NCI-H2107 (cell line): Measurements from ENCODE around the gene EVPL.
"Not testable (repeated sequence)": the region's sequence is repeated elsewhere in the genome, so short reads cannot be mapped to it uniquely, and the experiment has no call there.

ENCODE experiments used
- DNase-seq: peaks from one replicate; lab custom pipeline; 2025; lab: John Stamatoyannopoulos, UW

The EVPL gene

DNA sequence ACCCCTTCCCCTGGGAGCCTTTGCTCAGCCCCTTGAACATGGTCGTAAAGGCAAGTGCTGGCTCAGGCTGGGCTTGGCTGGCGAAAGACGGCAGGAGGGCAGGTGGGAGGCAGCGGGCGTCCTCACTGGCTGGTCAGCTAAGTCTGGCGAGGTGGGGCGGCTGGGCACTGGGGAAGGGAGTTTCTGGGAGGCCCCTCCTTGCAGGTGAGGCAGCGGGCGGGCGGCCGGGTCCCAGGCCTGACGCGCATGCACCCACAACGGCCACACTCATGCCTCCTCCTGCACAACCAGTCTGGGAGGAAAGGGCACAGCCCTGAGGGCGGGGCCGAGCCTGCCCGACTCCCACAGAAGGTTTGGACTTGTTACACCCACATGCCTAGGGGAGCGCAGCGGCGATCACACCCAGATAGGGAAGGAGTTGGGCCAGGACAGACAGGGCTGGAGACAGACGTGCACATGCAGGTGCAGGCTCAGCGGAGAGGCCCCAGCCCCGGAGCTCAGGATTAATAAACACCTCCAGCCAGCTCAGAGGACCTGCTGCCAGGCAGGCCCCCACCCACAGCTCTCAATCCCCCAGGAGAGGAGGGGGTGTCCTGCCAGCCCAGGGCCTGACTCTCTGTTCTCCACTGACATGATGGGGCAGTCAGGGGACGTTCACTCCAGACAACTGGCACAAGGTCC is at the start of gene EVPL:
TSS of gene EVPL (minus strand) at position 148 of the 681 bp plus-strand sequence. CDS start at position 40, 108 bp downstream.
- DNase-seq, result no peak

DNA sequence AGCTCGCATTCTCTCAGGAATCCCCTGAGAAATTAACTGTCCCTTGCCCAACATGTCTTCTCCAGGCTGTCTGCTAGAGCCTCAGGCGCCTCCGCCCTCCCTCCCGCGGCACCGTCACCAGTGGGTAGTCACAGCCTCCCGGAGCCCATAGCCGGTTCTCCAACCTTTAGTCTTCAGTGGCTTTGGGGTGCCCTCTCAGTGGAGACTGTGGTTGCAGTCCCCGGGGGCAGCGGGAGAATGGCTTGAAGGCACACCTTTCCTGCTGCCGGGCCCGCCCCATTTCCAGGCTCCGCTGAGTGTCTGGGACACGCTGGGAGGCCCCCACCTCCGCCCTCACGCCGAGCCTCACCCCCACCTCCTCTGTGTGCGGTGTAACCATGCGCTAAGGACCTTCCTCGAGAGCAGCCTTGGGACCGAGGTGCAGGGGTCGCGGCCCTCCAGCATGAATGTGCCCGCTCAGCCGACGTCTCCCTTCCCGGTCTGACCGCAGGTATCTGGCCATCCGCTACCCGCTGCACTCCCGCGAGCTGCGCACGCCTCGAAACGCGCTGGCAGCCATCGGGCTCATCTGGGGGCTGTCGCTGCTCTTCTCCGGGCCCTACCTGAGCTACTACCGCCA is 49.1 kb upstream of the EVPL start:
- no peak for DNase-seq

- DNase-seq, result no peak
These were observed 48.4 kb upstream of the EVPL start for GRCh38 chr17:76075364-76076145.

GRCh38 chr17:76074390-76075363 is 47.6 kb upstream of the EVPL start, which contains the start of gene GALR2:
Gene GALR2, plus strand, starts transcription at chr17:76074781. Its CDS starts 103 bp downstream, at chr17:76074884.
- DNase-seq, result no peak

- peak; percentile 66 for DNase-seq
These were observed 45.2 kb upstream of the EVPL start, which contains the start of gene SRP68 for GRCh38 chr17:76072148-76072858. Gene SRP68, minus strand, starts transcription at chr17:76072517. Its CDS starts 26 bp downstream, at chr17:76072491.

DNA sequence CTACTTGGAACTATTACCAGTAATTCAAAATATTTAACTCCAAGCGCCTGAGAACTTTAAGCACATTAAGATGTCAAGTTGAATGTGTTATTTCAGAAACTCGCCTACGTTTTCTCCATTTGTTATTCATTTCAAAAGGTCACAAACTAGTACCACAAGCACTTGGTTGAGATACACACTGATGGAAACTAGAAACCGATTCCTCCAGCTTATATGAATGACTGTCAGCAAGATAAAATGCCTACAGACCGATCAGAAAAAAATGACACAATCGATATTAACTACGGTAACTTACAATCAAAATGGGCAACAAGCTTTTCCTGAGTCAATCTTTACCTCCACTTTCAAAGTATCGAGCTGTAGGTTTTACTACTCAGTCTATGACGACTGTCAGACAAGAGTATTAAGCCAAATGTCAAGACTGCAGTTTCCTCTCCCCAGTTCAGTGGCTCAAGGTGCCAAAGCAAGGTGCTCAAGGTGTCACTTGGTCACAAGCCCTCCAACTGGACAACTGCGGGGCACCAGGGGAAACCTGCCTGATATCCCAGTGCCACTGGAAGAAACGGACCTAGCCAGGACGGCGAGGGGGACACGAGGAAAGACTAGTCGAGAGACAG is 44.5 kb upstream of the EVPL start:
- no peak for DNase-seq

DNA sequence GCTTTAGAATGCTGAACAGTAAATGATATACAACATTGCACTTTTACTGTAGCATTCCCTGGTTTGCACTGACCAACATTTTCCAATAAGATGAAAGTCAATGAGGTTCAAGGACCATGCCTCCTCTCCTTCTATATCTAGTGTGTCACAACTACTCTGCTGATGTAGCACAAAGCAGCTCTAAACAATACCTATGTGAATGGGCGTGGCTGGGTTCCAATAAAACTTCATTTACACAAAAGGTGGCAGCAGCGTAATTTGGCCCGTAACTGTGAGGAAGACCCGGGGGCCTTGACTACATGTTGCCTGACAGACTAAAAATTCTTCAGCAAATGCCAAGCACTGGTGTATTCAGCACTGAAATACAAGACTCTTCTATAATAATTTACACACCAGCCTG is 38.7 kb upstream of the EVPL start:
- no peak for DNase-seq

GRCh38 chr17:76063875-76064546 is 36.9 kb upstream of the EVPL start:
- no peak for DNase-seq

DNA sequence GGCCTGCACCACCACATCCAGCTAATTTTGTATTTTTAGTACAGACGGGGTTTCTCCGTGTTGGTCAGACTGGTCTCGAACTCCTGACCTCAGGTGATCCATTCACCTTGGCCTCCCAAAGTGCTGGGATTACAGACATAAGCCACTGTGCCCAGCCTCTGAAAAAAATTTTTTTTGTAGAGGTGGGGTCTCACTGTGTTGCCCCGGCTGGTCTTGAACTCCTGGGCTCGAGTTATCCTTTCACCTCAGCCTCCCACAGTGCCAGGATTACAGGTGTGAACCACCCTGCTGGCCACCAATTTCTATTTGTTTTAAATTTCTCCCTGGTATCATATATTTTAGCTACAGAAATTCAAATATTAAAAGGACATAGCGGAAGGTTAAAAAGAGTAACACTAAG is 31.2 kb upstream of the EVPL start:
- not testable (repeated sequence) for DNase-seq

GRCh38 chr17:76056882-76057281 is 29.8 kb upstream of the EVPL start:
- no peak for DNase-seq

GRCh38 chr17:76054112-76054476 is 27.0 kb upstream of the EVPL start:
- DNase-seq, result no peak

GRCh38 chr17:76053246-76054111 is 26.4 kb upstream of the EVPL start:
- DNase-seq, result no peak

DNA sequence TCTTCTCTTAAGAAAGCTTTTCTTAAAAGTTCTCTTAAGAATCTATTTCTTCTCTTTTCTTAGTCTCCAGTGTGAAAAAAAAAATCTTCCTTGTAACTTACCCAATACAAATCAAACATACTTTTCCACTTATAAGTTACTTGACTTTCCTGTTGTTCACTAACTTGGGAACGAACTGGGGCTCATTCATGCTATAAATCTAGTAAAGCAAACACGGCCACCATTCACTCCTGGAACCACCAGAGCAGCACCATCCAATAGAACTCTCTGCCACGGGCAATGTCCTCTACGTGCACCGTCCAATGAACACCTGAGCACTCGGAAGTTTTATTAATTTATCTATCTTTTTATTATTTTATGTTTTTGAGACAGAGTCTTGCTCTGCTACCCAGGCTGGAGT is 24.5 kb upstream of the EVPL start:
- DNase-seq, result no peak

- no peak for DNase-seq
These were observed 23.7 kb upstream of the EVPL start for GRCh38 chr17:76050538-76051467.

- peak; percentile 48 for DNase-seq
These were observed 22.9 kb upstream of the EVPL start for GRCh38 chr17:76049836-76050537.

DNA sequence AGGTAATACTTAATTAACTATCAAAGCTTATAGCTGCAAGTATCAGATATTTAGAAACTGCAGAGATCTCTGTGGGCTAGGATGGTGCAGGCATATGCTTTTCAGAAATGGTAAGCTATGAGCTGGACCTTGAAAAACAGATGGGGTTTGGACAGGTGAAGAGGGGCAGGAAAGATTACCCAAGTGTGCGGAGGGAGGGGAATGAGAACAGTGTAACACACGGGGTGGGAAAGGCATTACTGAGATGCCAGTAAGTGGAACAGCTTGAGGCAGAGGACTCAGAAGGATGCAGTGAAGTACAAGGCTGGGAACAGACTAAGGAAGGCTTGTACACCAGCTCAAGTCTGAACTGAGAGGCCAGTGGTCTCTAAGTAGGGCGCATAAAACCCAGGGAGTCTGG is 22.1 kb upstream of the EVPL start:
- no peak for DNase-seq

DNA sequence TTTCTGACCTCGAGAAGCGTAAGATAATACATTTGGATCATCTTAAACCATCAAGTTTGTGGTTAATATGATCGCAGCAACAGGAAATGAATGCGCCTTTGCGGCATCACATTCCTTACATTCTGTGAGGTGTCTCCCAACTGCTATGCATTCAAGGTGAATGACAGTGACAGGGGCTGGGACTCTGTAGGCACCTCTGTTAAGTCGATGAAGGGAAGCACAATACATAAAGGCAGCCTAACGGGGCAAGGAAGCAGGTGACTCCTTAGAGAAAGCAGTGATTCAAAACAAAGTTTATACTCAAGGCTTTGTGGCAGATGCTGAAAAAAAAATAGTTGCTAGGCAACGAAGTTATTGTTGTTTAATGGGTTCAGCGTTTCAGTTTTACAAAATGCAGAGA is 21.6 kb upstream of the EVPL start:
- no peak for DNase-seq
